ENCODE results near the gene MRAS.
"Not testable (repeated sequence)": the region's sequence is repeated elsewhere in the genome, so short reads cannot be mapped to it uniquely, and the experiment has no call there.

The MRAS gene

GRCh38 chr3:138367326-138367850 lies 19.0 kb downstream of the MRAS start:
- DNase-seq (ENCODE audit: low read depth in 2 of 2) = no peak

GRCh38 chr3:138367911-138368310 lies 19.5 kb downstream of the MRAS start:
- no peak for DNase-seq (ENCODE audit: low read depth in 2 of 2)

- DNase-seq (ENCODE audit: low read depth in 2 of 2) = no peak
These were observed 20.9 kb downstream of the MRAS start for GRCh38 chr3:138369151-138369900.

- DNase-seq (ENCODE audit: low read depth in 2 of 2) = no peak
These were observed 21.9 kb downstream of the MRAS start for GRCh38 chr3:138370321-138370720.

DNA sequence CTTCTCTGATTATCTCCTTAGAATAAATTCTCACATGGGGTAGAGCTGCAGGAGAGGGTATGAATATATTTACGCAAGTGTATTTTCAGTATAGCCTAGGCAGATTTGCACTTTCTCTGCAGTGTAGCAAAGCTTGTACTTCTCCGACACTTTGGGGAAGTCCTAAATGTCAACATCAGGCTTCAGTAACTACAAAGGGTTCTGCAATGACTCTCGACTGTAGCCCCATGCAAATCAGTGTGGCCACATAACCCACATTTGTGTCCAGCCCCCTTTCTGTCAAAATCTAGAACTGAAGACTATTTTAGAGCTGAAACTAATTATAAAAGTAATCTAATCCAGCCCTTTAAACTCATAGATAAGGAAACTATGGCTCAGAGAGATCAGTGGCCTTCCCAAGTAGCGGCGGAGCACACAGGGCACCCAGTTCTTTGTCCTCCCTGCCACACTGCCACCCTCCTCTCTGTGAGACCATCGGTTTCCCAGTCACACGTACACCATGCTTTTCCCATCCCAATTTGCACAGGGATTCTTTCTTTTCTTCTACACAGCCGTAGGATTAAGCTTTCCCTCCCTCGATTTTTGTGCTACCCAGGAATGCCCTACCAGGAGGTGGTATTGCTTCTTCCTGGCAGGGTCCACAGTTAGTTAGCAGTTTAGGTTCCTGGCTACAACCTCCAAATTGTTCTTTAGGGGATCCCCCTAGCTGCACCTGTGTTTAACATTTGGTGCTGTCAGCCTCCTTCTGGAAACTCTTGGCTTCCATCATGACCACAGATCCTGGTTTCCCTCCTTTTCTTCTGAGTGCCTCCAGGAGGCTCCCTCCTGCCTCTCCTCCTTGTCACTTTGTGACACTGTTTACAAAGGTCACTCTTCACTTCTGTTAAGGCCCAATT lies 22.9 kb downstream of the MRAS start:
- no peak for DNase-seq (ENCODE audit: low read depth in 2 of 2)

DNA sequence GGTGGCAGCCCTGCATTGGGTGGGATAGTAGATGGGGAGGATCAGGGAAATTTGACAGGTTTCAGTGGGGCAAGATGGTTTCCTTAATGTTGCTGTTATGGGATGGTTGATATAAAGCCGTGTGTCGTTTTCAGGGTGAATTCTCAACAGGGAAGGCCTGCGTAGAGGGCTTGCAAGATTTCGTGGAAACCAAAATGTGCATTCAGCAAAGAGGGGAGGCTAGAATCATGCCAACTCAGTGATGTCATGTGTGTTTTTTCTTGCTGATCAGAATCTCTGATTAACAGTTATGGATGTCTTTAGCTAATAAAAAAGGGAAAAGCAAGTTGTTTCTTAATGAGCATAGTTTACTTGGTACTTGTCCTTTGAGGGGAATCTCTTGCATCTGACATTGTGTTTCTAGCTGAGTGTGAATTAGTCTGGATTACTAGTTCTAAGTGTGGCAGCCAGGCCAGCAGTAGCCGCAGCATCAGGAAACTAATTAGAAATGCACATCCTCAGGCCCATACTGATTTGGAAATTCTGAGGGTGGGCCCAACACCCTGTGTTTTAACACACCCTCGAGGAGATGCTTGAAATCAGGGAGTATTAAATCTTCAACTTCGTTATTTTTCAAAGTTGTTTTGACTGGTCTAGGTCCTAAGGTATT lies 24.8 kb downstream of the MRAS start:
- no peak for DNase-seq (ENCODE audit: low read depth in 2 of 2)

DNA sequence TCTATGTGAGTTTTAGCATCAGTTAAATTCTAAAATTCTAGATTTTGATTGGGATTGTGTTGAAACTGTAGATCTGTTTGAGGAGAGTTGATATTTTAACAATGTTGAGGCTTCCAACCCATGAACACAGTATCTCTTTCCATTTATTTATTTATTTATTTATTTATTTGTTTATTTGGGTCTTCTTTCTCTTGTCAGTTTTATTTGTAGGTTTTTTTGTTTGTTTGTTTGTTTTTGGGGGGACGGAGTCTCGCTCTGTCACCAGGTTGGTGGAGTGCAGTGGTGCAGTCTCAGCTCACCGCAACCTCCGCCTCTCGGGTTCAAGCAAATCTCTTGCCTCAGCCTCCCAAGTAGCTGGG lies 25.3 kb downstream of the MRAS start:
- DNase-seq (ENCODE audit: low read depth in 2 of 2) = no peak

GRCh38 chr3:138374573-138375134 lies 26.3 kb downstream of the MRAS start:
- no peak for DNase-seq (ENCODE audit: low read depth in 2 of 2)

GRCh38 chr3:138375447-138375846 lies 27.1 kb downstream of the MRAS start:
- DNase-seq (ENCODE audit: low read depth in 2 of 2) = no peak

GRCh38 chr3:138376663-138377062 lies 28.3 kb downstream of the MRAS start:
- DNase-seq (ENCODE audit: low read depth in 2 of 2) = no peak

DNA sequence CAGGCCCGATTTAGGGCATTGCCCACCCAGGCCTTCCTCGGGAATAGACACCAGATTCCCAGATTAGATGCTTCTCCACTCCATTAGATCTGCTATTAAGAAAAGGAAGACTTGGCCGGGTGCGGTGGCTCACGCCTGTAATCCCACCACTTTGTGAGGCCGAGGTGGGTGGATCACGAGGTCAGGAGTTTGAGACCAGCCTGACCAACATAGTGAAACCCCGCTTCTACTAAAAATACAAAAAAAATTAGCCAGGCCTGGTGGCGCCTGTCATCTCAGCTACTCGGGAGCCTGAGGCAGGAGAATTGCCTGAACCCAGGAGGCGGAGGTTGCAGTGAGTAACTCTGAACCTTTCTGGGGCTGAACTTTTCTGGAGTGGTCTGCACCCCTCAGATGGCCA lies 28.8 kb downstream of the MRAS start:
- not testable (repeated sequence) for DNase-seq (ENCODE audit: low read depth in 2 of 2)

GRCh38 chr3:138377804-138378203 lies 29.4 kb downstream of the MRAS start:
- DNase-seq (ENCODE audit: low read depth in 2 of 2) = no peak

DNA sequence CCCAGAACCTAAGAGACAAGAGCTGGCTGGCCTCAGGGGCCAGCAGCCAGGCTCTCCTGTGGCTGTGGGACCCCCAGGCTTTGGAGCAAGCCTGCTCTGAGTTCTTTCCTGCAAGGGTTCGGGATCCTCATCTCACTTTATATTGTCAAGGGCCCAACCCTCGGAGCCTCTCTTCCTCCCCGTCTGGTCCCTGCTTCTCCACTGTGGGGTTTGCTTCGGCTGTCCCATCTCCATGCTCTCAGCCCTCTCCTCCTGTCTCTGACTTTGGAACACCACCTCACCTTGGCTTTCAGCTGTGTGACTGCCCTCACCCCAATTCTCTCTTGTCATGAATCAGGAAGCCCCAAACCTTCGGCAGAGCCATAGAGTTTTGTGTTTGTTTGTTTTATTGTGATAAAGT lies 30.0 kb downstream of the MRAS start:
- no peak for DNase-seq (ENCODE audit: low read depth in 2 of 2)

GRCh38 chr3:138378990-138379389 lies 30.6 kb downstream of the MRAS start:
- DNase-seq (ENCODE audit: low read depth in 2 of 2) = no peak

DNA sequence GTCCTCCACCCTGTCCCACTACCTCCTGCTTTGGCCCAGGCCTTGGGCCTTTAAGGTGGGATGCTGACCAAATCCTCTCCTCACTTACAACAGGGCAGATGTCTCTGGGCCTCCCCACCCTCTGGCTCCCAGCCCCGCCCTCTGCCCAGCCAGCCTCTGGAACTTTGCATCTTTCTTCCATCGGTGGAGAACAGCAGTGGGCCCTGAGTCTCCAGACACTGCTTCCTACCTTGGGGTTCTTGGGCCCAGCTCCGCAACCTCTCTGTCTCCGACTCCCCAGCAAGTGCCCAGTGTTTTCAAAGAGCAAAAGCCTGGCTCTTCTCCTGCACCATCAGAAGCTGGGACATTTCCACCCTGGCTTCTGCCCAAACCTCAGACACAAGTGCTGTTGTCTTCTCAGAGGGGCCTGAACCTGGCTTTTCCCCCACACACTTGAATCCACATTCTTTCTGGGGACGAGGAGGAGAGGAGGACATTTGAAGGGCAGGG lies 33.1 kb downstream of the MRAS start:
- DNase-seq (ENCODE audit: low read depth in 2 of 2) = no peak

- no peak for DNase-seq (ENCODE audit: low read depth in 2 of 2)
These were observed 33.8 kb downstream of the MRAS start for GRCh38 chr3:138381950-138382715.

- no peak for DNase-seq (ENCODE audit: low read depth in 2 of 2)
These were observed 35.5 kb downstream of the MRAS start for GRCh38 chr3:138383715-138384465.

- DNase-seq (ENCODE audit: low read depth in 2 of 2) = no peak
These were observed 36.2 kb downstream of the MRAS start for GRCh38 chr3:138384531-138384930.

DNA sequence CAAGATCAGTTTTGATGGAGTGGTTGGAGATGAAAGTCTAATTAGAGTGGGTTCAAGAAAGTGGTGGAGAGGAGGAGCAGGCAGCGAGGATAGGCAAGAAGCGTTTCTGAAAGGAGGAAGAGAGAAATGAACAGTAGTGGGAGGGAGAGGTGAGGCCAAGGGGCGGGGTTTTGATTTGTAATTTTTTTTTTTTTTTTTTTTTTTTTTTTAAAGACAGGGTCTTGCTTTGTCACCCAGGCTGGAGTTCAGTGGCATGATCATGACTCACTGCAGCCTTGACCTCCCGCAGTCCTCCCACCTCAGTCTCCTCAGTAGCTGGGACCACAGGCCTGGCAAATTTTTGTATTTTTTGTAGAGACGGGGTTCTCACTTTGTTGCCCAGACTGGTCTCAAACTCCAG lies 36.6 kb downstream of the MRAS start:
- no peak for DNase-seq (ENCODE audit: low read depth in 2 of 2)

- peak in 1 of 2 experiments; percentile 8 for DNase-seq (ENCODE audit: low read depth in 2 of 2)
These were observed 40.8 kb downstream of the MRAS start for GRCh38 chr3:138389144-138389601.

Measured in fibroblast of skin of left biceps (primary cell).